HG02970 (cell line): Measurements from ENCODE around the gene PEAR1.

Experiments used
- ATAC-seq: cut with Tn5 transposase; IDR thresholded peaks from one replicate; pipeline ENCODE4 v1.9.1; 2021; ENCODE audit warnings: mild to moderate bottlenecking, moderate library complexity, moderate number of reproducible peaks; ENCODE audit not compliant: unreplicated experiment, low FRiP score

PEAR1 gene

DNA sequence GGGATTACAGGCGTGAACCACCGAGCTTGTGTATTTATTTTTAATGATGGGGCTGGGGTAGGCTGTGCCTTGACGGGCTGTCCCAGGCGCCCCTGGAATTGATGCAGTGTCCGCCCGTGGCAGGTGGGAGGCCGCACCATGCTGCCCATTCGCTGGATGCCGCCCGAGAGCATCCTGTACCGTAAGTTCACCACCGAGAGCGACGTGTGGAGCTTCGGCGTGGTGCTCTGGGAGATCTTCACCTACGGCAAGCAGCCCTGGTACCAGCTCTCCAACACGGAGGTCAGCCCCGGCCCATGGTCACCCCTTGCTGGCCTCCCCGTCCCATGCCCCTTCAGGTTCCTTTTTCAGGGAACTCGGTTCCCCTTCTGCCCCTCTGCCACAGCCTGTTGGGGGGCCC lies 13.6 kb upstream of the PEAR1 start:
- ATAC-seq: no peak

GRCh38 chr1:156880473-156880872 lies 13.0 kb upstream of the PEAR1 start:
- no peak for ATAC-seq

- ATAC-seq: no peak
Measured at GRCh38 chr1:156881101-156881500, 12.4 kb upstream of the PEAR1 start.

DNA sequence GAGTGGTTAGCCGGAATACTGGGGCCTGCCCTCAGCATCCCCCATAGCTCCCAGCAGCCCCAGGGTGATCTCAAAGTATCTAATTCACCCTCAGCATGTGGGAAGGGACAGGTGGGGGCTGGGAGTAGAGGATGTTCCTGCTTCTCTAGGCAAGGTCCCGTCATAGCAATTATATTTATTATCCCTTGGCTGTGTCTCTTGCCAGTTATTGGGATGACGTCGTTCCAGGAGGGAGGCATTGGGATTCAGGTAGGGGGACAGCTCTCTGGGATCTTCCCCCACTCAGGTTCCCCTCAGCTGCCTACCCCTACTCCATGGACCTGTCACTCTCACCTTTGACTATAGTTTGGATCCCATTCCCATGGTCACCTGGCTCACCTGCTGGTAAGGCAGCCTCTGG lies 11.9 kb upstream of the PEAR1 start:
- ATAC-seq: no peak

GRCh38 chr1:156882543-156882942 lies 11.0 kb upstream of the PEAR1 start:
- no peak for ATAC-seq

DNA sequence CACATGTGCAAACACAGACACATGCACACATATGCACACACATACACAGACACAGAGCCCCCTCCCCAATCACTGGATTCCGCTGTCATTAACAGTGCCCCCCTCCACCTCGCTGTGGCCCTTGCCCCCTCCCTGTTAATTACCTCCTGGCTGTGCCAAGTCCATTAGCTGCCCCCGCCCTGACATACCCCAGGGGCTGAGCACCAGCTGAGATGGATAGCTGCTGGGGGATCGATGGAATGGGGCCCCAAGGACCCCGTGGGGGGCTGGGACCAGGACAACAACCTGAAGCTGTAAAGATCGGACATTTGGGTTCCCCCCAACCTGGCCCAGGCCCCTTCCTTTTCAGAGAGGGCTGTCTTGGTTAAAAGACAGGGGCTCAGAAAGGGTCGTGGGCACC lies 9.6 kb upstream of the PEAR1 start:
- ATAC-seq: no peak

DNA sequence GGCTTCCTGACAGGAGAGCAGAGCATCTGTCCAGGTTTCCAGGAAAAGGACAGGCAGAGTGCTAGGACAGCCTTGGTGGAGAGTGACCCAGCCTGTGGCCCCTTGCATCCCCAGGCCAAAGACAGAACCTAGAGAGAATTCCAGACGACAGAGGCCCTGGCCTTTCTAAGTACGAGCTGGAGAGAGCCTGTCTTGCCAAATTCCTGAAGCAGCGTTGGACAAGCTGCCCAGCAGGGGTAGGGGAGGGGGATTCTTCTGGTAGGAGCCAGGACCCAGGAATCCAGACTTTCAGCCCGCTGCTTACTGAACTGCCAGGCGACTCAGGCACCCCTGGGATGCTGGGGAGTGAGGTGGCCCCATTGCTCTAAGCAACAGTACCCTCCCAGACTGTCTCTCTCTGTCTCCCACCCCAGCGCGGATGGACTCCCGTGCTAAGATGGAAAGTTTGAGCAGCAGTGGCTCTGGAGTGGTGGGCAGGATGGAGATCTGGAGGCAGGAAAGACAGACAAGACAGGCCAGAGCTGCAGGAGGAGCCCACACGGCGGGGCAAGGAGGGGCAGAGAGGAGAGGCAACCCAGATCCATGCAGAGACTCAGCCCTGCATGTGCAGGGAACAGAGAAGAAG lies 8.8 kb upstream of the PEAR1 start:
- no peak for ATAC-seq

GRCh38 chr1:156885314-156885713 lies 8.2 kb upstream of the PEAR1 start:
- no peak for ATAC-seq

- no peak for ATAC-seq
Measured at GRCh38 chr1:156885880-156886355, 7.6 kb upstream of the PEAR1 start.

DNA sequence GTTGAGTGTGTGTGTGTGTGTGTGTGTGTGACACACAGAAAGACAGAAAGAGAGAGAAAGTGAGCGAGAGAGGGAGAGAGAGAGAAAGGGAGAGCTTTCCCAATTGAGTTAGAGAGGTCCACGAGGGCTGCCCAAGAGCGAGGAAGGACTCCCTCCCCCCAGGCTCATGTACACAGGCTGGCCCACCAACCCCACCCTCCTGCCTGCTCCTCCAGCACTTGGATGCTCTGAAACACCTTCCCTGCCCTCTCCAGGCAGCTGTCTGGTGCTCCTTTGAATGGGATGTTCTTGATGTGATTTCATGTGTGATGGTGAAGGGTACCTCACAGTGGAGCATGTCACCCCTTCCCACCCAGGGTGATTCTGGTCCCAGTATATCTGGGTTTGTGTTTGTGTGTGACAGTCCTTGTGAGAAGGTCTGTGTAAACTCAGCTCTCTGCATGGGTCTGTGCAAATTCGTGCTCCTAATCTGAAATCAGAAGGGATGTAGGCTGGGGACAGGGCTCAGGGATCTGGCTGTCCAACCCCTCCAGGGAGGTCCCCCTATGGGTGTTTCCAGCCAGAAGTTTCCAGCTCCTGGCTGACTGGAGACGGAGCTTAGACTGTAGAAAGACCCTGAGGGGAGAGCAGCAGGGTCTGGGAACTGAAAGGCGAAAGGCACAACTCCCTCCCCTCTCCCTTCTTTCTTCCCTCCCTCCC lies 6.8 kb upstream of the PEAR1 start:
- no peak for ATAC-seq

DNA sequence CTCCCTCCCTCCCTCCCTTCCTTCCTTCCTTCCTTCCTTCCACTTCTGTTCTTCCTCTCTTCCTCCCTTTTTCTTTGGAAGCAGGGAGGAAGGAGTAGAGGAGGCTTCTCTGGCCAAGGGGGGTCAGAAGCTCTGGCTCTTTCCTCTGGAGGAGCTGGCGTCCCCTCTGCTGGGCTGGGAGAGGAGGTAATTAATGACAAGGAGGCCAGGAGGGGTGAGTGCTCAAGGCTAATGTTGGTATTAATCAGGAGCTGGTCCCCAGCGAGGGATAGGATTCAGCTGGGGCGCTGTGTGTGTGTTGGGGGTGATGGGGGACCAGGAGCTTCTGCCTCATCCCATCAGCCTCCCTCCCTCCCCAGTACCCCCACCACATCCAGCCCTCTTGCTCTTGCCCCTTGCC lies 6.2 kb upstream of the PEAR1 start:
- ATAC-seq: no peak

DNA sequence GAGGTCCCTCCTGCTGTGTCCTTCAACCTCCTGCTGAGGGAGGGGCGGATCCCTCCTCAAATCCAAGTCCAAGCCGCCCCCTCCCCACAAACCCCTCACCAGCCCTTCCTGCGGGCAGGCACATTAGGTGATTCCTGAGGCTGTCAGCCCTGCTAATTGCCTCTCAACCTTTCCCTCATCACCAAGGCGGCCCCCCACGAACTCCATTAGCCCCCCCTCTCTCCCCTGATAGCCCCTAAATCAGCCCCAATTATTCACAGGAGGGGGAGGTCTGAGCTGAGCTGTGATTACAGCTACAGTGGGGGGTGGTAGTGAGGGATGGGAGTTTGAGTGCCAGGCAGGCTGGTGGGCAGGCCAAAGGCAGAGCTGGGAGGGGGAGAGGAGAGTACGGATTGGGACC lies 5.8 kb upstream of the PEAR1 start:
- no peak for ATAC-seq

GRCh38 chr1:156889802-156890580 lies 3.5 kb upstream of the PEAR1 start:
- ATAC-seq: no peak

DNA sequence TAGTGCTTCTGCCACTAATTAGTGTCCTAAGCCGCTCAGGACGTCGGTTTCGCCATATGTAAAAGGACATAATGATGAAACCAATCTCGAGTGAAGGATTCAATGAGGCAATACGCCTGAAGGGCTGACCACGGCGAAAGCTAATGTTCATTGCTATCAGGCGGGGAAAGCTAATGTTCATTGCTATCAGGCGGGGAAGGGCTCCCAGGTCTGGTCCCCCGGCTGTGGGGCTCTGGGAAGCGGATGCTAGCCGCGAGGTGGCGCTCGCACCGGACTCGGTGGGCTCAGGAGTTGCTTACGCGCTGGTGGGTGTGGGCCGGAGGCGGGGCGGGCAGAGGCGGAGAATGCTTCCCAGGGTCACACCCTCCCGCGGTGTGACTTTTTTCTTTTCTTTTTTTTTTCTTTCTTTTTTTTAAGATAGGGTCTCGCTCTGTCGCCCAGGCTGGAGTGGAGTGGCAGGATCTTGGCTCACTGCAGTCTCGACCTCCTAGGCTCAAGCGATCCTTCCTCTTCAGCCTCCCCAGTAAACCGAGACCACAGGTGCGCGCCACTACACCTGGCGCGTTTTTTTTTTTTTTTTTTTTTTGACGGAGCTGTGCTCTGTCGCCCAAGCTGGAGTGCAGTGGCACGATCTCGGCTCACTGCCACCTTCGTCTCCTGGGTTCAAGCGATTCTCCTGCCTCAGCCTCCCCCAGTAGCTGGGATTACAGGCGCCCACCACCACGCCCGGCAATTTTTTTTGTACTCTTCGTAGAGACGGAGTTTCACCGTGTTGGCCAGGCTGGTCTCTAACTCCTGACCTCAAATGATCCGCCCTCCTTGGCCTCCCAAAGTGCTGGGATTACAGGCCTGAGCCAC lies 1.1 kb upstream of the PEAR1 start:
- no peak for ATAC-seq

- no peak for ATAC-seq
Measured at GRCh38 chr1:156894001-156894400, 483 bp downstream of the PEAR1 start.

- no peak for ATAC-seq
Measured at GRCh38 chr1:156894711-156895454, 1.4 kb downstream of the PEAR1 start.

- no peak for ATAC-seq
Measured at GRCh38 chr1:156895455-156895812, 1.9 kb downstream of the PEAR1 start.

DNA sequence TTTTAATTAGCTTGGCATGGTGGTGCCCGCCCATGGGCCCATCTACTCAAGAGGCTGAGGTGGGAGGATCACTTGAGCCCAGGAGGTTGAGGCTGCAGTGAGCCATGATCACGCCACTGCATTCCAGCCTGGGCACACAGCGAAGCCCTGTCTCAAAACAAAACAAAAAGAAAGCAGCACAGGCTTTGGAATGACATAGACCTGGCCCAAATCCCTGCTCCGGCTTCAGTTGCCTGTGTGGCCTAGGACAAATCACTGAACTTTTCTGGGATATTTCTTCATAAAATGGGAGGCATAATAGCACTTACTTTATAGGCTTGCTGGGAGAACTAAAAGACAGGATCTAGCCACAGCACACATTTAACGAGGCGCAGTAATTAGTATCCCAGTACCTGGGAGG lies 2.4 kb downstream of the PEAR1 start:
- ATAC-seq: no peak

DNA sequence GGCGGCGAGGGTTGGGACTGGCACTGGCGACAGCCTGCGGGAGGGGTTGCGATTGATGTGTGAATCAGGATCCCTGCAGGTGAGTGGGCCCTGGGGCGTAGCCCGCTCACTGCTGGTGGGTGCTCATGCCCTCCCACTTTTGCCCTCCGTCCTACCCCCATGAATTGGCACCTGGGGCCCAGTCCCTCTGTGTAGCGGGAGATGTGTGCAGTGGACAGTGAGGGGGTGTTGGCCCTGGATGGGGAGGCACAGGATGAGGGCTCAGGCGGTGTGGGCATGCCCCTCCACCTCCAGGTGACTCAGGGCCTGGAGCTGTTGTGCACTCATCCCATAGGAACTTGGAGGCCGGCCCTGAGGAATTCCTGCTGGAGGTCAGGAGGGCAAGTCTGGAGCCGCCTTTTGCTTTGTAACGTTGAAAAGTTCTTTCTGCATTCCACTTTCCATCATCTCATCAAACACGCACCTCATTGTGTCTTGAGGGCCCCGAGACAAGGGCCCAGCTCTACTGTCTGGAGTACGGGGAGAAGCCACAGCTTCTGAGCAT lies 3.0 kb downstream of the PEAR1 start:
- ATAC-seq: no peak
